Activated gamma-delta T cell treated with anti-CD3 and anti-CD28 coated beads, Interleukin-2, amount 50 U/mL, for 16 hours (primary cell): ENCODE measurements around the gene COPZ2.

Source experiments
- DNase-seq: peaks from one replicate; pipeline ENCODE4 v3.0.0-alpha.2; 2020; ENCODE audit warnings: low read depth

The COPZ2 gene

GRCh38 chr17:47983492-47984223 lies 53.9 kb downstream of the COPZ2 start:
- no peak for DNase-seq

DNA sequence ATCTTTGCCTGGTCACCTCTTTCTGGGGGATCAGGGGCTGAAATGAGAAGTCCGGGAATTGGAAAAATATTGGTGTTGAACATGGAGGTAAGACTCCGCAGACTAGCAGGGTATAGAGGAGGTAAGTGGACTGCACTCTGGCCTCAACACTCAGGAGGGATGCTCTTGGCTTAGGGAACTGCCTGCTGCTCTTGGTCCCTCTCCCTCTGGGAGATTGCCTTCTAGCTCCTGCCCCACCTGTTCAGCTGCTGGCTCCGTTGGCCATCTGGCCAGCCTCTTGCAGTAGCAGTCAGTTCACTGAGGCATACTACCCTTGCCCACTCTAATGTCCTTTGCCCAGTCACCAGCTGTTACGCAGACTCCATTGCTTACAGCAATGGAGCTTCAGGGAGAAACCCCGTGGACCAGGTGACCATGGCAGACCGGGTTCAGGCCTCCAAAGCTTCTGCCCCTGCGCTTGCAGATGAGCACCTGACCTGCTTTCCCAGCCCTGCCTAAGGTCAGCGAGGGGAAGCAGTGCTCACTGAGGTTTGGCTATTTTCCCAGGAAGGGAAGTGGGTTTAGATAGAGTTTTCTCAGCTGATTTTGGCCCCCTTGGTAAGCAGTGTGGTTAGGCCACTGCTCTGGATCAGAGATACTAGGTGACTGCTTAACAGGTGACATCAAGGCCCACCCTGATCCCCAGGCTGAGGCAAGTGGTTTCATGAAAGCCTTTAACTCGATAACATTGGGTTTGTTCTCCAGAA lies 54.8 kb downstream of the COPZ2 start:
- no peak for DNase-seq

DNA sequence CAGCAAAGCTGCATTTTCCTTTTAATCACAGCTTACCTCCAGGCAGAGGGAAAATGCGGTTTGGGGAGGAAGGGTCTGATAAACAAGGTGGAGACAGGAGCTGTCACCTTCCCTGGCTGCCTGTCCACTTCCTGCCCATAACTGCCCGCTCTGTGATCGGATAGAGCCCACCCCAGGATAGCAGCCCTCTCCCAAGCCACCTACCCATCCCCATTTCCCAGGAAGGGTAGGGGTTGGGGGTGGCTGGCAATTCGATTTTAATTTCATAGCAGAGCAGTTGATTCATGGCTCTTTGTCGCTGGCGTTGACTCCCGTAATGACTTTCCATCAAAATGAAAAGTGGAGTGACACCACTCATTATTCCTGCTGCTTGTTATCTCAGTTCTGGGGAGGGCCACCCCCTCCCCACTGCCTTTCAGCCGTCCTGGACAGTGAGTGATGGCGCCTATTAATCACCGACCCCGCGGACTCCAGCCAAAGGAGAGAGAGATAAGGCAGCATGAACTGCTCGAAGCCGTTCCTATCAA lies 55.4 kb downstream of the COPZ2 start:
- DNase-seq, result no peak

GRCh38 chr17:47981462-47981861 lies 56.1 kb downstream of the COPZ2 start:
- DNase-seq, result no peak

GRCh38 chr17:47980541-47980940 lies 57.1 kb downstream of the COPZ2 start:
- no peak for DNase-seq

GRCh38 chr17:47978324-47978723 lies 59.3 kb downstream of the COPZ2 start:
- peak; percentile 13 for DNase-seq
